ENCODE data around the gene SELPLG.

DNA sequence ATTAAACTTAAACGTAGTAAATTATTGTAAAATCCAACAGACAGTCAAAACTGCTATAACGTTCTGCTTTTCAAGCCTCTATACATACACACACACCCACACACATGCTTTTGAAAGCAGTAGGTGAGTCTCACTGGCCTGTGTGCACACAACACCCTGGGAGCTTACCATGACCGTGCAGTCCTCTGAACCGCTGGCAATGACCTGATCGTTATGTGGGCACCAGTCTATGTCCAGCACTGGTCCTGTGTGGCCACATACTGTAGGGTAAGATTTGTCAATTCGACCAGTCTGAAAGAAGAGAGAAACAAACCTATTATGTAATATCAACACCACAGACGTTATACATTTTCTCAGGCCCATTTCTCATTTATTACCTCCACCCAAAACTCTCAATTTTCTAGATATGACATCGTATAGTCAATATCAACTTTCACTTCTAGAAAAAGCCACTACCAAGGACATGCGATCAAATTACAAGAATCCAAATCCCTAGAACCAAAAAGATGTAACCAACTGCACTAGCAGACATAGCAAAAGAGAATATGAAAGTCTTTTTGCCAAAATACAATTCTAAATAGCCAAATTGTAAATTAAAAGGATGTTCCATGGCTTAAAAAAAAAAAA, 44.5 kb upstream of the SELPLG start:
- TF ChIP-seq, protein P1, sequence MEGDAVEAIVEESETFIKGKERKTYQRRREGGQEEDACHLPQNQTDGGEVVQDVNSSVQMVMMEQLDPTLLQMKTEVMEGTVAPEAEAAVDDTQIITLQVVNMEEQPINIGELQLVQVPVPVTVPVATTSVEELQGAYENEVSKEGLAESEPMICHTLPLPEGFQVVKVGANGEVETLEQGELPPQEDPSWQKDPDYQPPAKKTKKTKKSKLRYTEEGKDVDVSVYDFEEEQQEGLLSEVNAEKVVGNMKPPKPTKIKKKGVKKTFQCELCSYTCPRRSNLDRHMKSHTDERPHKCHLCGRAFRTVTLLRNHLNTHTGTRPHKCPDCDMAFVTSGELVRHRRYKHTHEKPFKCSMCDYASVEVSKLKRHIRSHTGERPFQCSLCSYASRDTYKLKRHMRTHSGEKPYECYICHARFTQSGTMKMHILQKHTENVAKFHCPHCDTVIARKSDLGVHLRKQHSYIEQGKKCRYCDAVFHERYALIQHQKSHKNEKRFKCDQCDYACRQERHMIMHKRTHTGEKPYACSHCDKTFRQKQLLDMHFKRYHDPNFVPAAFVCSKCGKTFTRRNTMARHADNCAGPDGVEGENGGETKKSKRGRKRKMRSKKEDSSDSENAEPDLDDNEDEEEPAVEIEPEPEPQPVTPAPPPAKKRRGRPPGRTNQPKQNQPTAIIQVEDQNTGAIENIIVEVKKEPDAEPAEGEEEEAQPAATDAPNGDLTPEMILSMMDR (IDR thresholded peaks at IDR 0.05), result no peak
- no peak for TF ChIP-seq POLR2A (IDR thresholded peaks at IDR 0.05)
- no peak for TF ChIP-seq POLR2AphosphoS5 (IDR thresholded peaks at IDR 0.05)
- no peak for TF ChIP-seq EP300 (IDR thresholded peaks at IDR 0.05)

Measured in gastroesophageal sphincter (tissue), 3 donors.